22Rv1 (cell line): ENCODE data around the gene PAFAH1B2.

Source experiments
- CTCF ChIP-seq: fragments of 450-650 bp; IDR thresholded peaks from 2 replicates; pipeline ENCODE4 v1.5.1; 2017; ENCODE audit warnings: mild to moderate bottlenecking
- ZFX ChIP-seq: fragments of 450-650 bp; IDR thresholded peaks from 2 replicates; pipeline ENCODE4 v1.6.1; 2017; ENCODE audit warnings: antibody characterized with exemption, borderline replicate concordance

DNA sequence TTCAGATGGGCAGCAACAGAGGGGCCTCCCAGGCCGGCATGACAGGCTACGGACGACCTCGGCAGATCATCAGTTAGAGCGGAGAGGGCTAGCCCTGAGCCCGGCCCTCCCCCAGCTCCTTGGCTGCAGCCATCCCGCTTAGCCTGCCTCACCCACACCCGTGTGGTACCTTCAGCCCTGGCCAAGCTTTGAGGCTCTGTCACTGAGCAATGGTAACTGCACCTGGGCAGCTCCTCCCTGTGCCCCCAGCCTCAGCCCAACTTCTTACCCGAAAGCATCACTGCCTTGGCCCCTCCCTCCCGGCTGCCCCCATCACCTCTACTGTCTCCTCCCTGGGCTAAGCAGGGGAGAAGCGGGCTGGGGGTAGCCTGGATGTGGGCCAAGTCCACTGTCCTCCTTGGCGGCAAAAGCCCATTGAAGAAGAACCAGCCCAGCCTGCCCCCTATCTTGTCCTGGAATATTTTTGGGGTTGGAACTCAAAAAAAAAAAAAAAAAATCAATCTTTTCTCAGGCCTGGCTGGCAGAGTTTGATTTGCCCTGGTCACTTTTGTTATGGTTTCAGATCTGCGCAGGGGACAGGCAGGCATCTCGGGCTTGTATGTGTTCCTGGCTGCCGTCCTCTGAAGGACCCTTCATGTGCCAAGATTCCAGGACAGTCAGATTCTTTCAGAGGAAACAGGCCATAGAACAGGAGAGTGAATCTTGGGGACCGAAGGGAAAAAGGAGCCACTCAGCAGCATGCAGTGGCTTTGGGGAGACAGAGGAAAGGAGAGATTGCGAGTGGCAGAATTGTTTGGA is 60.4 kb downstream of the PAFAH1B2 start:
- TF ChIP-seq CTCF, result no peak
- no peak for TF ChIP-seq ZFX
